Measurements from ENCODE around the gene CTNND2.

The CTNND2 gene

DNA sequence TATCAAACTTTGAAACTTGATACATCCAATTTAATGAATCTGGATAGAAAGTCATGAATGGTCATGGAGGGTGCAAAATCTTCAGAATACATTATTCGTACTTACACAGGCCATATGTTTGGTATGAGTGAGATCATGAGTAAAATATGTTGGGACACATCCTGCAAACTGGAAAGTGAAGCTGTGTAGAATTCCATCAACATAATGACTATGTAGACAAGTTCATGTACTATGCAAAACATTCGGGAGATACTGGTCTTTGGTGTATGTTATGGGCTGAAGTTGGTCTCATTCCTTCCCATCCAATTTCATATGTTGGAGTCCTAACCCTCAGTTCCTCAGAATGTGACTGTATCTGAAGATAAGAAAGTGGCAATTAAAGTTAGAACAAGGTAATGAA is 18.1 kb upstream of the CTNND2 start:
- no peak for TF ChIP-seq CTCF (conservative IDR thresholded peaks at IDR 0.05; ENCODE audit: low read depth)
- no peak for DNase-seq (ENCODE audit: low spot score)
- no peak overlapping the region for H3K27ac ChIP-seq
- POLR2A ChIA-PET (ENCODE audit: low non-redundant PET): no interaction called here
- CTCF ChIA-PET: no interaction called here

- no peak overlapping the region for H3K27ac ChIP-seq
- POLR2A ChIA-PET (ENCODE audit: low non-redundant PET): no interaction called here
- no peak for DNase-seq (ENCODE audit: low spot score)
- no peak for TF ChIP-seq CTCF (conservative IDR thresholded peaks at IDR 0.05; ENCODE audit: low read depth)
- CTCF ChIA-PET: interaction anchor here (0.6 kb wide), 1 partner anchor 132 kb away, joined by 3 read pairs; no protein-coding TSS in a partner anchor
These were observed 14.3 kb upstream of the CTNND2 start for GRCh38 chr5:11918463-11919045.

GRCh38 chr5:11909471-11909870 is 5.2 kb upstream of the CTNND2 start:
- ChIA-PET POLR2A (ENCODE audit: low non-redundant PET) (no interaction called here), CTCF (no interaction called here)
- no peak for TF ChIP-seq CTCF (conservative IDR thresholded peaks at IDR 0.05; ENCODE audit: low read depth)
- no peak for DNase-seq (ENCODE audit: low spot score)
- no peak overlapping the region for H3K27ac ChIP-seq

DNA sequence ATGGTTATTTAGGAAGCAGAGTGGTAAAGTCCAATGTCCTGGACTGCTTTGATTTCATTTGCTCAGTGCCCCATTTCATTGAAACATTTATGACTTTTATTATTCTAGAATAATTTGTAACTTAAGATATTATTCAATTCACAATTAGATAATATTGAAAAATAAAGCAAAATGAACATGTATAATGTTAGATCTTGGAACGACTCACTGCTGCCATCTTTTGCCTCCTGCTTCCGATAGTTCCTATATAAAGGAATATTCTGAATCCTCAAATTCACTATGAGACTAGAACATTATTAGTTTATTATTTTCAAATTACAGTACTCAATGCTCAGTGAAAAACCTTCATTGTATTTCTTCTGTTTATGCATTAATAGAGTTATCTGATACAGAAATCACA is 2.3 kb upstream of the CTNND2 start:
- POLR2A ChIA-PET (ENCODE audit: low non-redundant PET): no interaction called here
- DNase-seq (ENCODE audit: low spot score): no peak
- CTCF ChIA-PET: no interaction called here
- TF ChIP-seq CTCF (conservative IDR thresholded peaks at IDR 0.05; ENCODE audit: low read depth): no peak; the same call in 1 of the 2 replicates
- no peak overlapping the region for H3K27ac ChIP-seq

GRCh38 chr5:11905206-11905605 is 960 bp upstream of the CTNND2 start:
- H3K27ac ChIP-seq: no peak overlapping the region
- ChIA-PET POLR2A (ENCODE audit: low non-redundant PET) (no interaction called here), CTCF (interaction anchor here (0.6 kb wide), 1 partner anchor 481 kb away, joined by 3 read pairs; no protein-coding TSS in a partner anchor)
- no peak for TF ChIP-seq CTCF (conservative IDR thresholded peaks at IDR 0.05; ENCODE audit: low read depth)
- no peak for DNase-seq (ENCODE audit: low spot score)

DNA sequence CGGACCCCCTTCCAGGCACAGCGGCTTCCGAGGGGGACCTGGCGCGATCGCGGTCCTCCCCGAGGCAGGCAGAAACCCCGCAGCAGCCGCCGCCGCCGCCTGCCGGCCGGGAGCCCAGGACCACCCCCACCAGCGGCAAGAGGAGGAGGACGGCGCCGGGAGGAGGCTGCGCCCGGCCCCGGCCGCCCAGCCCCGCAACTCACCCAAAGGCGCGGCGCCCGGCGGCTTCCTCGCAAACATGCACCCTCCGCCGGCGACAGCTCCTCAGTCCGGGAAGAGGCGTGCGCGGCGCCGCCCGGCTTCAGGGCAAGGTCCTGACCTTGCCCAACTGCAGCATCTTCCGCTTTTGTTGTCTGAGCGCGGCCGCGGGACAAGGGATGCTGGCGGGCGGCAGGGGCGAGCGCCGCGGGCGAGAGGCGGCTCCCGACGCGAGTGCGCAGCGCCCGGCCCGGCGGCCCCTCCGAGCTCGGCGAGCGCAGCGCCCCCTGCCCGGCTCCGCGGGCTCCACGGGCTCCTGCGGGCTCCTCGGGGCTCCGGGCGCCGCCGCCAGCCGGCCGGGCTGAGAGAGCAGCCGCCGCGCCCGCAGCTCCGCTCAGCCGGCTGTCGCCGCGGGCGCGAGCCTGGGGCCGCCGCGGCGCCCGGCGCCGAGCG is 507 bp downstream of the CTNND2 start:
- TF ChIP-seq CTCF (conservative IDR thresholded peaks at IDR 0.05; ENCODE audit: low read depth): no peak
- ChIA-PET CTCF (interaction anchor here (0.6 kb wide), 1 partner anchor 794 kb away, joined by 3 read pairs; no protein-coding TSS in a partner anchor), POLR2A (ENCODE audit: low non-redundant PET) (no interaction called here)
- no peak overlapping the region for H3K27ac ChIP-seq
- DNase-seq (ENCODE audit: low spot score): peak; percentile 7

Data from RWPE1 (cell line).